IPS-18c (cell line): ENCODE results near the gene GRK2.
"Not testable (repeated sequence)": the region's sequence is repeated elsewhere in the genome, so short reads cannot be mapped to it uniquely, and the experiment has no call there.

Experiments
- H3K4me3 ChIP-seq: 2 replicates; pipeline ENCODE4 v1.7.0; 2013; ENCODE audit warnings: low read depth, mild to moderate bottlenecking, low read length, moderate library complexity; ENCODE audit not compliant: insufficient read depth
- H3K9me3 ChIP-seq: one replicate; pipeline ENCODE4 v1.6.1; 2013; ENCODE audit warnings: mild to moderate bottlenecking, low read length, moderate library complexity; ENCODE audit not compliant: control insufficient read depth, insufficient read depth

The GRK2 gene

DNA sequence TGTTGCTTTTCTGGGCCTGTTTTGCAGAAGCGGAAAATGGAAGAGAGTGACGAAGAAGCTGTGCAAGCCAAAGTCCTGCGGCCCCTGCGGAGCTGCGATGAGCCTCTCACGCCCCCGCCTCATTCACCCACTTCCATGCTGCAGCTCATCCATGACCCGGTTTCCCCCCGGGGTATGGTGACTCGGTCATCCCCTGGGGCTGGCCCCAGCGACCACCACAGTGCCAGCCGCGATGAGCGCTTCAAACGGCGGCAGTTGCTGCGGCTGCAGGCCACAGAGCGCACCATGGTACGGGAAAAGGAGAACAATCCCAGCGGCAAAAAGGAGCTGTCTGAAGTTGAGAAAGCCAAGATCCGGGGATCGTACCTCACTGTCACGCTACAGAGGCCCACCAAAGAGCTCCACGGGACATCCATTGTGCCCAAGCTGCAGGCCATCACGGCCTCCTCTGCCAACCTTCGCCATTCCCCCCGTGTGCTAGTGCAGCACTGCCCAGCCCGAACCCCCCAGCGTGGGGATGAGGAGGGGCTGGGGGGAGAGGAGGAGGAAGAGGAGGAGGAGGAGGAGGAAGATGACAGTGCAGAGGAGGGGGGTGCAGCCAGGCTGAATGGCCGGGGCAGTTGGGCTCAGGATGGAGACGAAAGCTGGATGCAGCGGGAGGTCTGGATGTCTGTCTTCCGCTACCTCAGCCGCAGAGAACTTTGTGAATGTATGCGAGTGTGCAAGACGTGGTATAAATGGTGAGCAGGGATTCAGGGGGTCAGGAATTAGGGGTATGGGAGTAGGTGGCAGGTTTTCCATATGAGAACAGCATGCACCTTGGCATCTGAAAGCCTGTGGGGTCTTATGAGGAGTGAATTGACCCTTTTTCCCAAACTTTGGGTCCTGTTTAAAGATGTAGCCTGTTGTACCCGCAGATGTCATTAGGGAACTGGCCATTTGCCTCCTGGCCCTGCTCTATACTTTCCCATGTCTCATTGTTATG lies 15.9 kb upstream of the GRK2 start:
- no peak overlapping the region for H3K4me3 ChIP-seq
- peaks cover under 1% of the 10 kb centered on the region for H3K9me3 ChIP-seq

DNA sequence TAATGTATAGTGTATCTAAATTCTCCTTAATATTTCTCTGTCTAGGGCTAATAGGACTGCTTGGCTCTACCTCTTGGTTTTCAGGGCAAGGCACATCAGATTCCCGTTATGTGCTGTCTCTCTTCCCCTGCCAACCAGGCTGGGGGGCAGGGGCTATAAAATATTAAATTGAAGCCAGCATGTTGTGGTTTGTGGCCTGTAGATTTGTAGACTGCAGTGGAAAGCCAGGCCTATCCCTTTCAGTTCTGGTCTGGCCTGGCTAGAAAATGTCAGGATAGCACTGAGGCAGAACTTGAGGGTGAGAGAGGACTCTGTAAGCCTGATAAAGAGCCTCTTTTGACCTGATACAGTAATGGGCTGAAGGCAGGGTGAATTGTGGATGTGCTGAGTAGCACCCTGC lies 14.4 kb upstream of the GRK2 start:
- Histone ChIP-seq H3K4me3 (no peak overlapping the region), H3K9me3 (no peaks in the 10 kb centered on the region)

DNA sequence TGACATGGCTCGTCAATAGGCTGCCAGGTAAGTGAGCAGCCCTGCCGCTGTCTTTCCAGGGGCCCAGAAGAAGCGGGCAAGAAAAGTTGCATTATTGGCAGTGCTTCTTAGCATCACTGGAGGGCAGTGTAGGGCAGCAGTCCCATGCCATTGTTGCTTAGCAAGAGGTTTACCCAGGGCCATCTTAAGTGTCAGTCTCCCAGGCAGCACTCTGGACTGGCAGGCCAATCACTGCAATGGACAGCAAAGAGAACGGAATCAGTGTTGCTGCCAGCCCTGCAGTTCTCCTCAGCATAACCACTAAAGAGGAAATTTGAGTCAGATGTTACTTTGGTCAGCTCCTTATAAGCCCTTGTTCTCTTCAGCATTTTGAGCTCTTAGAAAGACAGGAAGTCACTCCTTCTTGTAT lies 13.4 kb upstream of the GRK2 start:
- no peaks in the 10 kb centered on the region for H3K9me3 ChIP-seq
- H3K4me3 ChIP-seq: no peak overlapping the region

GRCh38 chr11:67253872-67254624 lies 12.2 kb upstream of the GRK2 start:
- Histone ChIP-seq H3K9me3 (no peaks in the 10 kb centered on the region), H3K4me3 (no peak overlapping the region)

DNA sequence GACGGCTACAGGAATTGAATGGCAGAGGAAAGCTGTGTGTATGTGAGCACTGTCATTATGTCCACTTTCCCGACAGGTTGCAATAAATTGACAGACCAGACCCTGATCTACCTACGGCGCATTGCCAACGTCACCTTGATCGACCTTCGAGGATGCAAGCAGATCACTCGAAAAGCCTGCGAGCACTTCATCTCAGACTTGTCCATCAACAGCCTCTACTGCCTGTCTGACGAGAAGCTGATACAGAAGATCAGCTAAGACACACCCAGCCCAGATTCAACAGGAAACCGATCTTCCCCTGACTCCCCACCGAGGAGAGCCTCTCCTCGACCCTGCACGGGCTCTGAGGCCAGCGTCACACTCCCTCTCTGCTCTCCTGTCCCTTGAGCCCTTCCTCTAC lies 11.5 kb upstream of the GRK2 start:
- no peak overlapping the region for H3K4me3 ChIP-seq
- no peaks in the 10 kb centered on the region for H3K9me3 ChIP-seq

- H3K9me3 ChIP-seq: no peaks in the 10 kb centered on the region
- no peak overlapping the region for H3K4me3 ChIP-seq
Observed at GRCh38 chr11:67255353-67255752, 10.9 kb upstream of the GRK2 start.

- no peak overlapping the region for H3K4me3 ChIP-seq
- H3K9me3 ChIP-seq: no peaks in the 10 kb centered on the region
Observed at GRCh38 chr11:67255864-67256263, 10.4 kb upstream of the GRK2 start.

DNA sequence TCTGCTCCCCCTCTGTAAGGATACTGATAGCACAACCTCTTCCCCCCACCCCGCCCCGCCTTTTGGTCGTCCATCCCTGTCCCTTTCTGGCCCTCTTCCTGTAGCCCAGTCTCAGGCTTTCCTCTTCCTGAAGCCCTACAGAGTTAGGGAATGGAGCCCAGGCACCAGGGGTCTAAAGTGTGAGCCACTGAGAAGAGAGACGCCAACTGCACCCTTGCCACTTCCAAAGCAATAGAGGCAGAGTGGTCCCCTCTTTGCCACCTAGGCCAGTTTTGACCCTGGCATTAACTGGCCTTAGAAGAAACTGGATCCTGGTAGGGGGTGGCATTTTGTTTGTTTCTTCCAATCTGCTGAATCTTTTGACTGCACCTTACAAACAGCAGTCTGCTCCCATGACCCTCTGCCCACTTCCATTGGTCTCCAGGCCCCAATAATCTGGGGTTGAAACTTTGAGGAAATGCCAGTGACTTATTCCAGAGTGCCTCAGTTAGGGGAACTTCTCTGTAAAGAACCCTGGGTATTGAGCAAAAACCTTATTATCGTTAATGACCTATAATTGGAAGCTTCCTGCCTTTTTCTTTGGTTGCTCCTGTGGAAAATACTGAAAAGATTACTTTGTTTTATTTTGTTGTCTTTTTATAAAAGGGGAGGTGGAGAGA lies 9.7 kb upstream of the GRK2 start:
- H3K4me3 ChIP-seq: no peak overlapping the region
- H3K9me3 ChIP-seq: no peaks in the 10 kb centered on the region

- H3K4me3 ChIP-seq: no peak overlapping the region
Observed at GRCh38 chr11:67260406-67260805, 5.9 kb upstream of the GRK2 start.

DNA sequence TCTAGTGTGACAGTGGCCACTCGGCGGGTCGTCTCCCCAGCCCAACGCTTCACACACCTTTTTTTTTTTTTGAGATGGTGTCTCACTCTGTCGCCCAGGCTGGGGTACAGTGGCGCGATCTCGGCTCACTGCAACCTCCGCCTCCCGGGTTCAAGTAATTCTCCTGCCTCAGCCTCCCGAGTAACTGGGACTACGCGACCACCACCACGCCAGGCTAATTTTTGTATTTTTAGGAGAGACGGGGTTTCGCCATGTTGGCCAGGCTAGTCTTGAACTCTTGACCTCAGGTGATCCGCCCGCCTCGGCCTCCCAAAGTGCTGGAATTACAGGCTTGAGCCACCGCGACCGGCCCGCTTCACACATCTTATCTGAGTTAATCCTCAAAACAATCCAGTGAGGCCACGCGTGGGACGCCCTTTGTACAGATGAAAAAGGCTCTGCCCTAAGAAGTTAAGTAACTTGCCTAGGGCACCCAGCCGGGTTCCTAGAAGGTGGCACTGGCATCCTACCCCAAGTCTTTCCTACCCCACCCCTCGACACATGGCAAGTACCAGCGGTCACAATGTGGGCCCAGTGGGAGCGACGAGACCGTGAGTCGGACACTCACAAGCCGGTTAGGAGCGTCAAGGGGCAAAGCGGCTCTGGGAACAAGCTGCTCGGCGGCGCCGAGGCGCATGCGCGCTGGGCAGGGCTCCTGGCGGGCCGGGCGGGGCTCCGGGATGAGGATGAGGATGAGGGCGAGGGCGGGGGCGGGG lies 5.2 kb upstream of the GRK2 start:
- H3K9me3 ChIP-seq: not testable (repeated sequence)
- peak overlapping the region; percentile 40 for H3K4me3 ChIP-seq

More at GRCh38 chr11:67260406-67260805, 5.9 kb upstream of the GRK2 start:
- H3K9me3 ChIP-seq: no peaks in the 10 kb centered on the region

DNA sequence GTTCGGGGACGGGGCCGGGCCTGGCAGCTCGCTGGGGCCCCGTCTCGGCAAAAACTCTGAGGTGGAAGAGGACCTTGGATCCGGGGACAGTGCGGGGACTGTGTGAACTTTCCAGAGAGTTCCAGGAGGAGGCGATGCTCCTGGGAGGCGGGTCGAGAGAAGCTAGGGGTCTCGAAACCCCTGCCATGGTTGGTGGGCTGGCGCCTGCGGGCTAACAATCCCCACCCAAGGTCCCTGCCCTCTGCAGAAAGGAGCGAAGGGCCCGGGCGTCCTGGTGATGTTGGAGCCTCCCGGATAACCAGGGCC lies 4.7 kb upstream of the GRK2 start:
- peak overlapping the region; percentile 40 for H3K4me3 ChIP-seq

DNA sequence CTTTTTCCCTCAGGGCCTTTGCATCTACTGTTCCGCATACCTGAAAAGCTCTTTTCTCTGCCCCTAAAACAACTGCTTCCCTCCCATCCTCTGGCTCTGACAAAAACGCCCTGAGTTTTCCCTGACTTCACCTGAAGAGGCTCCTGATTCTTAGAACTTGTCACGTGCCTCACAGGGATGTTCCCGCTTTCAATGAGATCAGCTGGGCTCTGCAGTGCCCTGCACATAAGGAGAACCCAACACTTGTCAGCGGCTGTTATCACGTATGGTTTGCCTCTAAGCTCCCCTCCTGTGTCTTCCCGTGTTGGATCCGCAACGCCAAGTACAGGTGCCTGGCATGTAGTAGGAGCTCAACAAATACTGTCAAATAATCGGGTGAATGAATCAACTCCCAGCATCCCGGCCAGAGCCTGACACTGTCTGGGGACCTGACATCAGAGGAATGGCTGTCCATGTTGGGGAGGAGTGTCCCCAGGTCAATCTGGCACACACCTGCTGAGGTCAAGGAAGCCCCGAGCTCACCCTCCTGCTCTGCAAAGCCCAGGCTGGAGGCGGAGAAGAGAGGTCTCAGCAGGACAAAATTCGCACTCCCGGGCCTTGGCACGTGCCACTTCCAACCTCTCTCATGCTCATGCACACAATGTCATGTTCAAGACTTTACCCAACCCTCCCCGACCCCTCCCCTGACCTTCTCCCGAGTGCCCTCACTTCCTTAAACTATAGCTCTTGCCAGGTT lies 4.2 kb upstream of the GRK2 start:
- Histone ChIP-seq H3K9me3 (no peaks in the 10 kb centered on the region), H3K4me3 (peak overlapping the region; percentile 40; the same call in 1 of the 2 replicates)

More for the DNA sequence above, 4.7 kb upstream of the GRK2 start:
- H3K9me3 ChIP-seq: no peaks in the 10 kb centered on the region

DNA sequence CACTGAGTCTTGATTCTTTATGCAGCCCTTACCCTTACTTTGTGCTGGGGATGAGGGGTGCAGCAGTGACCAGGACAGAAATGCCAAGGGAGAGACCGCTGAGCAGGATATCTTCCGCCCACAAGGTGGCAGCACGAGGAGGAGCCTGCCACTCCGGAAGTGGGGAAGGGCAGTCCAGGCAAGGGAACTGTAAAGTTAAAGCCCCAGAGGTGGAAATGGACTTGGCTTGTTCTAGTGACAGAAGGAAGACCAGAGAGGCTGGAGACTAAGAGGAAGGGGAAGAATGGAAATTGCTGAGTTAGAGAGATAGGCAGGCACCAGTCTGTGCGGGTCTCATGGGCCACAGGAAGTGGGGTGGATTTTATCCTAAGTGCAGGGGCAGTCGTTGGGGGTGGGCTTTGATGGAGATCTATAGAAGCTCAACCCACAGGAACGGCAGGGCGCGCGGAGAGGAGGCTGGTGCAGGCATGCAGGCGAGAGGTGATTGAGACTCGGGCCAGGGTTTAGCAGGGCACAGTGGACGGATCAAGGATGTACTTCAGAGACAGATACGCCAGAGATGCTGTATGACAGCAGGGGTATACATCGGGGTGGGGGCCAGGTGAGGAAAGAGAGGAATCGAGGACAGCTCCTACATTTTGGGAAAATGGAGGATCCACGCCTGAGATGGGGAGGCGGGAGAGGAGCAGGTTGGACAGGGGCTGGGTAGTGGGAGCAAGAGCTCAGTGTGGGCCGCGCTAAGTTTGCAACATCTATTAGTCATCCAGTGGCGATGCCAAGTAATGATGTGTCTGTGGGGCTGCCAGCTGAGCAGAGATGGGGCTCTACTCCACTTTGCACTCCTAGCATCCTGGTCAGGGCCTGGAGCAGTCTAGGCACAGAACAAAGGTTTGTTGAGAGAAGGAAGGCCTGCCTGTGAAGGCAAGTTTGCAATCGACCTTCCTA lies 3.3 kb upstream of the GRK2 start:
- H3K4me3 ChIP-seq: no peak overlapping the region
- no peaks in the 10 kb centered on the region for H3K9me3 ChIP-seq

GRCh38 chr11:67264260-67264659 lies 2.0 kb upstream of the GRK2 start:
- Histone ChIP-seq H3K9me3 (no peaks in the 10 kb centered on the region), H3K4me3 (no peak overlapping the region)

GRCh38 chr11:67264877-67265632 lies 1.2 kb upstream of the GRK2 start:
- no peaks in the 10 kb centered on the region for H3K9me3 ChIP-seq
- no peak overlapping the region for H3K4me3 ChIP-seq
